GM19025 (cell line): ENCODE measurements around the gene VASH2.
"Not testable (repeated sequence)": the region's sequence is repeated elsewhere in the genome, so short reads cannot be mapped to it uniquely, and the experiment has no call there.

ENCODE experiments used
- ATAC-seq: cut with Tn5 transposase; IDR thresholded peaks from one replicate; pipeline ENCODE4 v1.9.1; 2021; ENCODE audit warnings: mild to moderate bottlenecking, low read depth, moderate library complexity; ENCODE audit not compliant: unreplicated experiment

VASH2 gene

GRCh38 chr1:212977781-212978645, 27.7 kb downstream of the VASH2 start:
- no peak for ATAC-seq

DNA sequence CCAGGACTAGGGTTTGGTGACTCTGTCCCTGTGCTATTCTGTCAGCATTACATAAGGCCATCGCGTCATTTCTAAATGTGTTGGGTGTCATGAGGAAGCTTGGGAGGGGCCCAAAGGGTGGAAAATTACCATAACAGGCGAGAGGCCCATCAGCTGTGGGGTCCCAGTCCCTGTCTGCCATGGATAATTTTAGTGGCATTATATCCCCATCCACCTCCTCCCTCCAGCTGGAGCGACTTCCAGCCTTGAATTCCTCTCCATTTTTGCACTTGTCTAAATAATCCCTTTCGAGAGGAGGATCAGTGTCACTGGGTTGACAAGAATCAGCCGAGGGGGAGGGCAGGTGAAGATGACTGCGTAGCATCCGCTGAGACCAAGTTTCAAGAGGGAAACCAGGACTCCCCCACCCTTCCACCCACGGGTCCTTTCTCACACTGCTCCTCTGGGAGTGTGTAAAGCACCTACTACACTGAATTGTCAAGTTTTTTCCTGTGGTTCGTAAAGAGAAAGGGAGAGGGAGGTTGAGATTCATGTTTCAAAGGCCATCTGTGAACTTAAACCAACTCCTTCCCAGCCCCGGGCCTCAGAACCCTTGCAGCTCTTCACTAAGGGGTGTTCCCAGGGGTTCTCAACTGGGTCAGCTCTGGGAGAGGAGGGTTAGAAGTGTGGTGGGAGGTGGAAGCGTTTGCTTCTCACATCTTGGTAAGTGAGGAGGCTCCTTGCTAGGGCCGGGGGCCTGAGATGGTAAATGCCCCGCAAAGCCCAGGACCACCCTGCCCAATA, 29.2 kb downstream of the VASH2 start:
- peak; percentile 62 for ATAC-seq

DNA sequence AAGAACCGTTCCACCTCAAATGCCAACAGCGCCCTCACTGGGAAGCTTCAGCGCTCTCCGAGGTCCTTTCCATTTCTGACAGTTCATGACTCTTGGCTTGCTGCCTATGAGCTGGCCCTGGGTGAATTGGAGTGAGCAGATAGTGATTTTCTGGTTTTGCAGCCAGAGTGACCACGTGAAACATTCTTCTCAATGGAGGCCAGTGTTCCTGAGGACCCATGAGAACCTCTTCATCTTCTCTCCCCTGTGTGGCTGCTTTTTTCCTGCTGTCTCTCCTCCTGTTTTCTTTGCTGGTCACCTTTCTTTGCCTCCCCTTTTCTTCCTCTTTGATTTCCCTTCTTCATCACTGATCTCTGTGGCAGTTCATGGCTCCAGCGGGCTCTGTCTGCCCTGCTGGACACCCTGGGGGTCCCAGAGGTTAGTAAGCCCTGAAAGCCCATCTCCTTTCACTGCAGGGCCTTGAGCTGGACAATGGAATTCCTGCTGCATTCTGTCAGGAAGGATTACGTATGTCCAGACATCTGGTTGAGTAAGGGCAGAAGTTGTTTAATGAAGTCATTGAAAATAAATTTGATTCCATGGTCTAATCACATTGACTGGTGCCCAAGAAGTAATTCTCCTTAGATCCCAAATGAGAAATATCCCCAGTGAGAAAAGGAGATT, 29.9 kb downstream of the VASH2 start:
- no peak for ATAC-seq

GRCh38 chr1:212981025-212981495, 30.7 kb downstream of the VASH2 start:
- ATAC-seq: no peak

DNA sequence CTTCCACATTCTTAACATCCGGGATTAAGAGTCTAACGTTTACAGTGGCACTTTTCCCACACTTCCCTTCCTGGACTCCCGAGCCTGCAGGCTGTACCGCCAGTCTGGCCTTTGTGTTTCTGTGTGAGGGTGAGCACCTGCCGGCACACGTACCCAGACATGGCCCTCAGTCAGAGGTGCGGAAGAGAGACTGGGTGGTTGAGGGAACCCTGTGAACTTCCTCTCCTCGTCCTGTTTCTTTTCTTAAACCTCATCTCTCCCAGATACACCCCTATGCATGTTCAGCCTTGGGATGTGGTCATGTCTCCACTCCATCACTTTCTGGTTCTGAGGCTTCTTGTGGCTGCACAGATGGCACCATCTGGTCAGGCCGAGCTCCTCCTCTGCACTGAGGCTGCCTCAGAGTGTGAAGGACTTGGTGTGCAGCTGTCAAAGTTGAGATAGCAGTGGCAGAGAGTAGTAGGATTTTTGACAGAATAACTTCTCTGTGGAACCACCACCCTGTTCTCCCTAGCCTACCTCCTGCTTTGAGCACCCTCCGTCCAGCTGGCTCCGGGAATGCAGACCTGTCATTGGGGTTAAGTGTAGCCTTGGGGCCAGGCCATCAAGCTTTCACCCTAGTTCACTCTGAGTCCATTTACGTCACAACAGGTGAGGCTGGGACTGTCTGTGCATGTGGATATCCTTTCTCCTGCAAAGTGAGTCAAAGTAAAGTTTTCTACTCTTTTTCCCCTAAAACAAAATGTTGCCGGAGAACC, 31.4 kb downstream of the VASH2 start:
- peak; percentile 57 for ATAC-seq

- ATAC-seq: no peak
Observed at GRCh38 chr1:212982430-212983152, 32.2 kb downstream of the VASH2 start.

GRCh38 chr1:212983482-212983881, 33.1 kb downstream of the VASH2 start:
- ATAC-seq: no peak

GRCh38 chr1:212984522-212985291, 34.4 kb downstream of the VASH2 start:
- no peak for ATAC-seq

- ATAC-seq: no peak
Observed at GRCh38 chr1:212986551-212986950, 36.2 kb downstream of the VASH2 start.

DNA sequence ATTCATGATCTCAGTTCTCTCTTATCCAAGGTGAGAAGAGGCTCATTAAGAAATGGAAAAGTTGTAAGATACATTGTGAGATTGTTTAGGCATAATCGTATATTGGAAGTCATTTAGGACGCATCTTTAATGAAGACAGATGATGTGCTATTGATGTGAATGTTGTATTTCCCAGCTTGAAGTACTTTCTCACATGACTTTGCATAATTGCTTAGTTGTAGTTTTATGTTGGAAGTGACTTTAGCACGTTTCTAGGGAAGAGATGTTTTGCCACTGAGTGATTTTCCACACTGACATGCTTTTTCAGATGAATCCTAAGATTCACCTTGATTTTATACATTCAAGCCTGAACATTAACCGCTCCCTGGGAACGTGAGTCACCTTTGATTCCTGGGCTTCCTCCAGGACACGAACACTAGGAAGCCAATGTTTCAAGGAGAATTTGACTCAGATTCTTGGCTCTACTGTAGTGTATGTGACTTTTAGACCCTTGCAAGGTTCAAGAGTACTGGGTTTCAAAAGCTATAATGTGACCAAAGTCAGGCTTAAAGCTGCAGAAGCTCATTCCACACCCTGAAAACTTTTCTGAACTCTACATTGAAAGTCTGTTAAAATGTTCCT, 37.5 kb downstream of the VASH2 start:
- ATAC-seq: no peak

DNA sequence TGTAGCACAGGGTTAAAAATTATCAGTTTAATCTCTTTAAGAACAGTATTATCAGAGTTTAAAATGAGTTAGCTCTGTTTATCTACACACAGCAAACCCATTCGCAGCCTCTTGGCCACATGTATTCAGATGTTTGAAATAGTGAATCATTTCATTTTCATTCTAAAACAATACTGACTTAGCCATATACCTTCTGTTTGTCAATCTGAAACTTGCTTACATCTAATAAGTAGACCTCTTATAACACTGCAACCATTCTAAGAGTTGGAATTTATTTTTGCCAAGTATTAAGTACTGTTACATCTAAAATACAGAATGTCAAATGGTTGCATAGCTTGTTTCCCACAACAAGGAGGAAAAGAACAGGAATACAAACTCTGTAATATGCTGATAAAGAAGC, 39.9 kb downstream of the VASH2 start:
- ATAC-seq: no peak

DNA sequence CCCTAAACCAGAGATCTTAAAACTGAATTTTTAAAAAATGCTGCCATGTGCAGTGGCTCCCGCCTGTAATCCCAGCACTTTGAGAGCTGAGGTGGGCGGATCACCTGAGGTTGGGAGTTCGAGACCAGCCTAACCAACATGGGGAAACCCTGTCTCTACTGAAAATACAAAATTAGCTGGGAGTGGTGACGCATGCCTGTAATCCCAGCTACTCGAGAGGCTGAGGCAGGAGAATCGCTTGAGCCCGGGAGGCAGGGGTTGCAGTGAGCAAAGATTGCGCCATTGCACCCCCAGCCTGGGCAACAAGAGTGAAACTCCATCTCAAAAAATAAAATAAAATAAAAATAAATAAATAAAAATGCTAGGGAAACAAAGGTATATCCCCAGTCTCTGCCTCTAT, 43.6 kb downstream of the VASH2 start:
- not testable (repeated sequence) for ATAC-seq

DNA sequence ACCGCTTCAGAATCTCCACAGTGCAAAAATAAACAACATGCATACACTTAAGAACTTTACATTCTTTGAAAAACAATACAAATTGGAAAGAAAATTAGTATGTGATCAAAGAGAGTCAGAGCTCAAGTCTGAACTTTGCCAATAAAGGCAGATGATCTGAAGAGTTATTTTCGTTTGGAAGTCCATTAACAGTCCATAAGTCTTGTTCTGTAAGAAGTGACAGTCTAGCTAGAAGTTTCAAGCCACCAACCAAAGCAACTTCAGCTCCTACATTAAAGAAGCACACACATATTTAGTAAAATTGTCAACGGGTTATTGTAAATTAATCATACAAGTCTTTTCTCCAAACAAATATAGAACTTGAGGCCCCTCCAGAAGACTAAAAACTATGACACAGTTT, 44.6 kb downstream of the VASH2 start:
- ATAC-seq: no peak

DNA sequence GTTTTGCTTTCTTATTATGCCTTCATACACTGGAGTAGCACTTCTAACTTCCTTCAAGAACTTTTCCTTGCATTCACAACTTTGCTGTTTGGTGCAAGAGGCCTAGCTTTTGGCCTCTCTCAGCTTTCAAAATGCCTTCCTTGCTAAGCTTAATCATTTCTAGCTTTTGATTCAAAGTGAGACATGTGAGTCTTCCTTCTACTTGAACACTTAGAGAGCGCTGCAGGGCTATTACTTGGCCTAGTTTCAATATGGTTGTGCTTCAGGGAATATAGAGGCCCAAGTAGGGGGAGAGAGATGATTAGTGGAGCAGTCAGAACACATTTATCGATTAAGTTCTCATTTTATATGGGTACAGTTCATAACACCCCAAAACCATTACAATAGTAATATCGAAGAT, 52.9 kb downstream of the VASH2 start:
- ATAC-seq: no peak

- ATAC-seq: peak; percentile 63
Observed at GRCh38 chr1:213008564-213008963, 58.2 kb downstream of the VASH2 start.

DNA sequence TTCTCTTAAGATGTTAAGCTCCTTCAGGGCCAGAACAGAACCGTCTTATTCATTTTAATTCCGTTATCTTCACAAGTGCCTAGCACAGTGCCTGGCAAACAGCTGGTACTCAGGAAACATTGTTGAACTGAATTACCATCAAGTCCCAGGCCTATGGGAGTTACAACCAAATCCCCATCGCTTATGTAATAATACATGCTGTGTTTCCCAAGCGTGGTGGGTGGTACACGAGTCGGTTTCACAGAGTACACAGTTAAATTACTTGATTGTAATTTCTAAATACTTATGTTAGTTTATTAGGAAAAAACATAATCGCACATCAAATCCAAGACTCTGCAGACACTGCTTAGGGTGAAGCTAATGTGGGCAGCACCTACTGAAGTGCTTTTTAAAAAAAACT, 64.3 kb downstream of the VASH2 start:
- no peak for ATAC-seq

GRCh38 chr1:213015099-213016050, 65.0 kb downstream of the VASH2 start, which contains the start of gene ANGEL2:
Gene ANGEL2 (minus strand): TSS chr1:213015867. CDS start chr1:213015671, 196 bp downstream.
- peak; percentile 88 for ATAC-seq
